ENCODE results near the gene CCND3. TPM values are rescaled to one million over a fixed set of nuclear protein-coding genes. Genes with fewer than 3 reads are reported as not detected.

Gene CCND3
- total RNA-seq, 2 experiments from 2014 or later: 244 to 319 TPM

GRCh38 chr6:41958022-41958856 is 16.6 kb upstream of the CCND3 start:
- POLR2A ChIA-PET: interaction anchor here (0.6 kb wide), 1 partner anchor 82 kb away, joined by 3 read pairs; no protein-coding TSS in a partner anchor
- Histone ChIP-seq H2AFZ (ENCODE audit: low read length) (no peak overlapping the region), H3K4me3 (ENCODE audit: low read depth, low read length, poor library complexity, severe bottlenecking) (no peak overlapping the region), H3K4me2 (ENCODE audit: low read length) (no peak overlapping the region), H3K36me3 (ENCODE audit: insufficient read depth, low read length) (no peaks in the 10 kb centered on the region), H3K4me1 (ENCODE audit: insufficient read depth, low read length, poor library complexity, severe bottlenecking) (peaks cover 6% of the 10 kb centered on the region), H3K9me3 (ENCODE audit: low read length) (0 out of 2 replicates have a peak, but pooled peaks cover 5% of the 10 kb centered on the region), H3K27ac (ENCODE audit: low read depth, low read length, poor library complexity, severe bottlenecking) (no peak overlapping the region), H3K79me2 (ENCODE audit: insufficient read depth, low read depth, low read length) (no peaks in the 10 kb centered on the region), H3K9me2 (ENCODE audit: insufficient read depth, low read length) (no peaks in the 10 kb centered on the region), H4K20me1 (ENCODE audit: insufficient read depth, low read length) (no peaks in the 10 kb centered on the region)
- CTCF ChIA-PET (ENCODE audit: unreplicated experiment): no interaction called here
- intact Hi-C loops (cut with micrococcal nuclease; ENCODE audit: unreplicated experiment): no loop called here
- BruUV-seq (replicated peaks): no TSS peak
- DNase-seq (ENCODE audit: low spot score): no peak
- TF ChIP-seq EZH2phosphoT487 (IDR thresholded peaks at IDR 0.05; ENCODE audit: borderline replicate concordance, low read depth, low read length) (no peak), CTCF (conservative IDR thresholded peaks at IDR 0.05; ENCODE audit: low read length) (no peak)

- no peak for TF ChIP-seq CTCF (conservative IDR thresholded peaks at IDR 0.05; ENCODE audit: low read length)
- no peaks in the 10 kb centered on the region for H3K9me2 ChIP-seq (ENCODE audit: insufficient read depth, low read length)
- H2AFZ ChIP-seq (ENCODE audit: low read length): no peak overlapping the region
- H3K79me2 ChIP-seq (ENCODE audit: insufficient read depth, low read depth, low read length): no peaks in the 10 kb centered on the region
- H3K36me3 ChIP-seq (ENCODE audit: insufficient read depth, low read length): no peaks in the 10 kb centered on the region
- H3K4me3 ChIP-seq (ENCODE audit: low read depth, low read length, poor library complexity, severe bottlenecking): no peak overlapping the region
- ChIA-PET POLR2A (interaction anchor here (0.6 kb wide), 1 partner anchor 83 kb away, joined by 3 read pairs; no protein-coding TSS in a partner anchor), CTCF (ENCODE audit: unreplicated experiment) (no interaction called here)
- no peak overlapping the region for H3K27ac ChIP-seq (ENCODE audit: low read depth, low read length, poor library complexity, severe bottlenecking)
- H3K4me1 ChIP-seq (ENCODE audit: insufficient read depth, low read length, poor library complexity, severe bottlenecking): peaks cover 6% of the 10 kb centered on the region
- H4K20me1 ChIP-seq (ENCODE audit: insufficient read depth, low read length): no peaks in the 10 kb centered on the region
- DNase-seq (ENCODE audit: low spot score): no peak
- H3K4me2 ChIP-seq (ENCODE audit: low read length): no peak overlapping the region
- intact Hi-C loops (cut with micrococcal nuclease; ENCODE audit: unreplicated experiment): no loop called here
- BruUV-seq (replicated peaks): no TSS peak
- H3K9me3 ChIP-seq (ENCODE audit: low read length): 0 out of 2 replicates have a peak, but pooled peaks cover 5% of the 10 kb centered on the region
These were observed 15.5 kb upstream of the CCND3 start for GRCh38 chr6:41957117-41957516.

- no peak for TF ChIP-seq CTCF (conservative IDR thresholded peaks at IDR 0.05; ENCODE audit: low read length)
- TF ChIP-seq EZH2phosphoT487 (IDR thresholded peaks at IDR 0.05; ENCODE audit: borderline replicate concordance, low read depth, low read length): no peak
- no TSS peak for BruUV-seq (replicated peaks)
- H3K4me3 ChIP-seq (ENCODE audit: low read depth, low read length, poor library complexity, severe bottlenecking): no peak overlapping the region
- no peak overlapping the region for H2AFZ ChIP-seq (ENCODE audit: low read length)
- CTCF ChIA-PET (ENCODE audit: unreplicated experiment): no interaction called here
- H3K79me2 ChIP-seq (ENCODE audit: insufficient read depth, low read depth, low read length): no peaks in the 10 kb centered on the region
- POLR2A ChIA-PET: interaction anchor here (0.9 to 1.7 kb wide), 4 partner anchors 9 to 13 kb away, joined by 4 to 7 read pairs (median 5); no protein-coding TSS in a partner anchor
- no peaks in the 10 kb centered on the region for H3K9me2 ChIP-seq (ENCODE audit: insufficient read depth, low read length)
- no peaks in the 10 kb centered on the region for H3K4me1 ChIP-seq (ENCODE audit: insufficient read depth, low read length, poor library complexity, severe bottlenecking)
- H3K36me3 ChIP-seq (ENCODE audit: insufficient read depth, low read length): no peaks in the 10 kb centered on the region
- 0 out of 2 replicates have a peak, but pooled peaks cover 5% of the 10 kb centered on the region for H3K9me3 ChIP-seq (ENCODE audit: low read length)
- intact Hi-C loops (cut with micrococcal nuclease; ENCODE audit: unreplicated experiment): no loop called here
- no peaks in the 10 kb centered on the region for H4K20me1 ChIP-seq (ENCODE audit: insufficient read depth, low read length)
- H3K27ac ChIP-seq (ENCODE audit: low read depth, low read length, poor library complexity, severe bottlenecking): no peak overlapping the region
- no peak overlapping the region for H3K4me2 ChIP-seq (ENCODE audit: low read length)
- no peak for DNase-seq (ENCODE audit: low spot score)
These were observed 13.8 kb upstream of the CCND3 start for GRCh38 chr6:41955412-41955811.

Measured in OCI-LY7 (cell line).